Erythroblast (primary cell): Measurements from ENCODE around the gene HEPN1.
A peak's percentile ranks its signal among the peaks of the same experiment; 100 is the strongest.

ENCODE experiments used
- DNase-seq, 2 experiments: peaks; one replicate each; lab custom pipeline; 2025; lab: John Stamatoyannopoulos, UW
- GATA1 ChIP-seq: IDR thresholded peaks from 2 replicates; pipeline ENCODE4 v1.6.1; 2011; ENCODE audit warnings: low read depth, mild to moderate bottlenecking, control low read depth, low read length, moderate library complexity
- POLR2A ChIP-seq: IDR thresholded peaks from 2 replicates; pipeline ENCODE4 v1.6.1; 2011; ENCODE audit warnings: mild to moderate bottlenecking, low read length

HEPN1 gene

GRCh38 chr11:124934862-124935547 lies 16.0 kb downstream of the HEPN1 start:
- TF ChIP-seq GATA1 (no peak), POLR2A (no peak)
- DNase-seq = no peak

GRCh38 chr11:124935548-124936514 lies 16.8 kb downstream of the HEPN1 start, which contains the start of gene HEPACAM:
Gene HEPACAM (minus strand): TSS chr11:124936047. CDS start chr11:124936006, 41 bp downstream.
- TF ChIP-seq GATA1 (no peak), POLR2A (no peak)
- DNase-seq = no peak

DNA sequence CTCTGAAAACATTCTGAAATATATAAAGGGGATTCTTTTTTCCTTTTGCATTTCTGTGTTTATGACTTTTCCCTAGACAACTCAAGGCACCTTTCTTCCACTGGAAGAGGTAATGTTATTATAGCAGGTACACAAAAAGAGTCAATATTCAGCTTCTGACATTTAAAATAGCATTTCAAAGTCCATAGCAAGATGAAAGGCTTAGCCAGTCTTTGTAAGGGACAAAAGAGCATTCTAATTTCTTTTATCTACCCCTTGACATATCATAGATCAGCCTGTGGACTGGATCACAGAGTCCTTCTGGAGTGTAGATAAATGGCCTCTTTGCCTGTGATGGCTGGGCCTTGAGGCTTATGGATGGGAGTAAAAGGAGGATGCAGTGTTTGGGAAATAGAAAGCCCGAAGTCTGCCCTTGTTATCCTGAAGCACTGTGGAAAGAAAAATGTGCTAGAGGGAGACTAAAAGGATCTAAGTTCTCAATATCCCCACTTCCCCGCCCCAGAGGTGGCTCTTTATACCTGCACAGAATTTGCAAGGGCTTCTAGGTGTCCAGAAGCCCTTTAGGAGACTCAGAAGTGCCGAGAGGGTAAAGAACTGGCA lies 18.4 kb downstream of the HEPN1 start:
- DNase-seq = no peak
- no peak for TF ChIP-seq POLR2A
- no peak for TF ChIP-seq GATA1

DNA sequence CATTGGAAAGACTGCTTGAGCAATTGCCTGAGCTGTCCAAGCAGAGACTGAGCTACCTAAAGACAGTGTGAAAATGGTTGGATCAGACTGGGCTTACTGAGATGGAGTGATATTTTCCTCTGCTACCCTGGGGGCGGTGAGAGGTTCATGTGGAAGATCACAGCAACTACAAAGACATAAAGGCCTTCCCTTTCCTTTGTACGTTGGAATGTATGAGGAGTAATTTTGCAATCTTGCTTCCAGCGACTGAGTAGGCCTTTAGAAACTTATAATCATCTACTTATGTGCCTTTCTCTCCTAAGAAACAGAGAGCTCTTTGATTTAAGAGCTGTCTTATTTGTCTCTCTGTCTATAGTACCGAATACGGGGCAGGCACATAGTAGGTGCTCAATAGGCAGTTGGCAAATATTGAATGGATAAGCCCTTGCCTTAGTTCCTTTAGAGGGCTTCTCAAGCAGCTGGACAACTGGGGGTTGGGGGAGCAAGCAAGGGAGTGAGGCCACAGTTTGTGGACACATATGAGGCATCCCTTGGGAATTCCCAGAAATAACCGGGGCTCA lies 19.2 kb downstream of the HEPN1 start:
- no peak for DNase-seq
- TF ChIP-seq POLR2A = no peak
- no peak for TF ChIP-seq GATA1

GRCh38 chr11:124938970-124939369 lies 19.9 kb downstream of the HEPN1 start:
- no peak for DNase-seq
- TF ChIP-seq POLR2A (no peak), GATA1 (no peak)

DNA sequence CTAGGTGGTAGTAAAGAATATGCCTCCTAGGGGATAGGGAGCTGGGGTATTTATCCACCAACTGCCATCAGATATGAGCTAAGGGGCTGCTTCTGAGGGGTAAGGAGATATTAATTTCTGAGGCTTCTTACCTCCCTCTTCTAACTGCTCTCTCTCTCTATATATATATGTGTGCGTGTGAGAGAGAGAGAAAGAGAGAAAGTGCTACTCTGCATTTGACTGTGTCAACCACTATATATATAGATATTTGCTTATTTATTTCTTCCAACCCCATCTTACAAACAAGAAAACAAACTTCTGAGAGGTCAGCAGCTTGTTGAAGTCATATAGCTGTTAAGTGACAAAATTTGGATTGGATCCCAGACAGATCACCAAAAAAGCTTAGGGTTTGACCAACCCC lies 22.7 kb downstream of the HEPN1 start:
- TF ChIP-seq POLR2A = no peak
- no peak for TF ChIP-seq GATA1
- no peak for DNase-seq

DNA sequence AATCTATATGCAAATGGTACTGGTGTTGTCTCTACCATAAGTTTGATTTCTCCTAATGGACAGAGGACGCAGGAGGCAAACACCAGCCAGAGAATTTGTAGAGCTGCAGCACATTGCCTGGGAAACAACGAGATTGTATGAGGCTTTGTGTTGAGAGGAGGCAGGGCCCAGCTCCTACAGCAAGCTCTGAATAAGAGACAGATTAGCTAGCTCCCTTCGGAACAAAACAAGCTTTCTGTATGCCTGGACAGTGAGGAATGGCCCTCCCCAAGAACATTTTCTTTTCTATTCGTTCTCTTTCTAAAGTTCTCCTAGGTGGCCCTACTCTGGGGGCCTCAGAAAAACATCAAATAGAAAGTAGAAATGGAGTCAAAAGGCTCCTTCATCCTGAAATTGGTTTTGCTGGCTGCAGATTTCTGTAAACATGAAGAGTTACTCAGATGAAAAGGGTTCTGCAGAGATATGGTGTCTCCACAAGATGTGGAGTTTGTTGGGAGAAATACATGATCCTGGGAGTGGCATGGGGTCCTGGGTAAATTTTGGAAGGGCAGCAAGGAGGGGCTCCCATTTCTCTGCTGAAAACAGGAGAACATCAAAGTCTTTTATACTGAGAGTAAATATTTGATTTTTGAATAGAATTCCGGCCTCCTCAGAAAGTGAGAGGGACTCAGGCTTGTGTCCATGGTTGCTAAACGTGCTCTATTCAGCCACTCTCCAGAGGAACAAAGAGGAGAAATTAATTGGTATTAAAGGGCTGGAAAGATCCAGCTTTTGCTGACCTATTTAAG lies 23.6 kb downstream of the HEPN1 start:
- no peak for TF ChIP-seq GATA1
- TF ChIP-seq POLR2A = no peak
- no peak for DNase-seq

- DNase-seq = no peak
- no peak for TF ChIP-seq GATA1
- TF ChIP-seq POLR2A = no peak
These were observed 24.2 kb downstream of the HEPN1 start for GRCh38 chr11:124943254-124943616.

DNA sequence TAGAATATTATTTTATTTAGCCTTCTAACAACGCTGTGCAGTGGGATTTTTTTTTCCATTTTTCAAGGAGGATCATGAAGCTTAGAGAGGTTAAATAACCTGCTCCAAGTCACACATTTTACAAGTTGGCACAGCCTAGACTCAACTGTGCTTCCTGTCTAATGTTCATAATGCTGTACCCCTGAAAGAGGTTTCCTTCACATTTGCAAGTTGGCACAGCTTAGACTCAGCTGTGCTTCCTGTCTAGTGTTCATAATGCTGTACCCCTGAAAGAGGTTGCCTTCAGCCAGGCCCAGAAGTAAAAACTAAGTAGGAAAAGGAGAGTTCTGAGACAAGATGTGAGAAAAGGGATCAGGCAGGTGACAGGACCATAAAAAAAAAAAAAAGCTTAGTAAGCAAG lies 24.7 kb downstream of the HEPN1 start:
- TF ChIP-seq GATA1 (no peak), POLR2A (no peak)
- no peak for DNase-seq

GRCh38 chr11:124944565-124944964 lies 25.5 kb downstream of the HEPN1 start:
- TF ChIP-seq GATA1 (no peak), POLR2A (no peak)
- DNase-seq = no peak

DNA sequence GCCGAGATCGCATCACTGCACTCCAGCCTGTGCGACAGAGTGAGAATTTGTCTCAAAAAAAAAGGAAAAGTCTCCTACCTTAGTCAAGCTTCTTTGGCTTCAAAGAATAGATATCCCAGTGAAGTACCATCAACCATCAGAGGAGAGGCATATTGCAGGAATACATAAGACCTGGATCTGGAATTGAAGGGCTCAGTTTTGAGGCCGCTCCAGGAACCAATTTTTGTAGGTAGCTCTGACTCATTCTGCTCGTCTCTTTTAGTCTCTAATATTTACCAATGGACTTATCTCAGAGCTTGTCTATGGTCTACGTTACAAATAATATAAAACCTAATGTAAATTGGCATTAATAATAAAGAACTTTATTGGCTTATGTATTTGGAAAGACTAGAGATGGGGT lies 26.8 kb downstream of the HEPN1 start:
- TF ChIP-seq POLR2A (no peak), GATA1 (no peak)
- no peak for DNase-seq

DNA sequence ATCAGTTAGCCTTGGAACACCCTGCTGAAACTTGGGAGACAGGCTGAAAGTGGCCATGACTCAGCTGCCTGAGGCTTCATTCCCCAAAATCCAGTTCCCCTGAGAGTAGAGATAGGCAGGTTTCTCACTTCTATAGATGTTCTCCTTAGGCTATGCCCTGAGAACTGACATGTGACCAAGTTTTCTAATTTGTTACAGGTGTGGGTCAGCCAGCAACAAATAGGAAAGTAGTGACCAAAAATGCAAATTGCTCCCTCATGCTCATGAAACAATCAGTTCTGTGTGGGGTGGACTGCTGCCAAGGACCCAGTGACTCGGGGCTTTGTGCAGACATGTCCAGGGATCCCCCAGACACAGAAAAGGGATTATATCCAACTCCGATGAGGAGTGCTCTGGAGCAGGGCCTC lies 27.7 kb downstream of the HEPN1 start:
- DNase-seq = peak; percentile 6 to 15
- TF ChIP-seq POLR2A (no peak), GATA1 (no peak)
